Fibroblast of lung (primary cell): ENCODE results near the gene FAM234B.

ENCODE experiments used
- CTCF ChIP-seq, 2 donors: IDR thresholded peaks in 1 of 2; conservative IDR thresholded peaks in 1 of 2; 1 replicate in 1 of 2; 2 replicates in 1 of 2; pipeline ENCODE4 v1.5.1; 2011 to 2012; ENCODE audit warnings: low read length in 2 of 2, control low read depth in 1 of 2, inconsistent platforms in 1 of 2, low read depth in 1 of 2, mild to moderate bottlenecking in 1 of 2
- EZH2 ChIP-seq: IDR thresholded peaks from 2 replicates; pipeline ENCODE4 v1.5.1; 2012; ENCODE audit warnings: low read length, control low read depth, mild to moderate bottlenecking; ENCODE audit errors: missing control alignments

GRCh38 chr12:13120413-13120812 is 76.2 kb downstream of the FAM234B start:
- TF ChIP-seq EZH2 (no peak), CTCF (conservative IDR thresholded peaks at IDR 0.05 in 1 of 2, IDR thresholded peaks at IDR 0.05 in 1 of 2; ENCODE audit: low read depth in 1 of 2, low read length in 2 of 2) (no peak)
